AG04449 (cell line): Measurements from ENCODE around the gene BCR.

Experiments
- CTCF ChIA-PET: fragments of 350-600 bp; formaldehyde crosslinking; extraction: SDS; loops from one replicate; lab custom pipeline; 2021; ENCODE audit warnings: antibody characterized with exemption; lab: Yijun Ruan, JAX
- POLR2A ChIA-PET: fragments of 400-600, 350-600 bp; formaldehyde crosslinking; extraction: SDS; loops from one replicate; lab custom pipeline; 2020; ENCODE audit warnings: antibody characterized with exemption, inconsistent platforms; lab: Yijun Ruan, JAX
- DNase-seq: peaks from one replicate; pipeline ENCODE4 v3.0.0-alpha.2; 2010; ENCODE audit warnings: low read depth, low spot score
- H3K4me3 ChIP-seq: 2 replicates; pipeline ENCODE4 v1.5.1; 2011; ENCODE audit warnings: low read depth, mild to moderate bottlenecking, control low read depth, low read length
- TF ChIP-seq, protein P1 (sequence below): IDR thresholded peaks from one replicate; pipeline ENCODE4 v1.5.1; 2011; ENCODE audit warnings: mild to moderate bottlenecking, moderate library complexity, low read length, control low read depth, inconsistent platforms; ENCODE audit not compliant: insufficient read depth; ENCODE audit errors: missing control alignments

BCR gene

DNA sequence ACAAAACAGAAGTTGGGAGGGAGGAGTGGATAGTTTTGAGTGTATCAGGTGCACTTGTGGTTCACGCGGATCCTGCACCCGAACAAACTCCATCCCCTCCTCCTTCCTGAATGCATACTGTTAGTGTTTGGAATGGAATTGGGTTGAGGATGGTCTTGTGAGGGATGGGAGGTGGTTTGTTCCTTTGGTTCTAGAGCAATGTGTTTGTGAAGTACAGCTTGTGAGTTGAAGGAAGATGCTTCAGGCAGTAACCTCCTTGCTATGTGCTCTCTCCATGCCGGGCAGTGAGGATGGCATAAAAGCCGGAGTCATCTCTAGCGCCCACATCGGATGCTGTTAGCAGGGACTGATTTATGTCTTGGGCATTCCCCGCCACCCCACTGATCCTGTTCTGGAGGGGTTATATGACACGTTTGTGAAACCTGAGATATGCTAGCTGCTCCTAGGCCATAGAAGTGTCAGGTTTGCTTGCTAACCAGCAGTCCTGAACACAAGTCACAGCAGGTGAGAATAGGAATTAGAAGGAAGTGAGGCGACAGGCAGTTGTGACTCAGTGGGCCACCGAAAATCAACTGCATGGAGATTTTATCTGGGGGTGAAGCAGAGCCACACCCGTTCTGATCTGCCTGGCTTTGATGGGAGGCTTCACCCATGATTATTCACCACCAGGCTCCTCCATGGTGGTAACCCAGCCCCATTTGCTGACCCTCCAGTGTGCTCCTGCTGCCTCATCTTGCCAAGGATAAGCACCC, 2.2 kb downstream of the BCR start:
- ChIA-PET CTCF (interaction anchor here (0.9 to 27.6 kb wide), 6 partner anchors 8 to 203 kb away, joined by 3 to 953 read pairs (median 6); no protein-coding TSS in a partner anchor), POLR2A (no interaction called here)
- DNase-seq: no peak
- TF ChIP-seq, protein P1, sequence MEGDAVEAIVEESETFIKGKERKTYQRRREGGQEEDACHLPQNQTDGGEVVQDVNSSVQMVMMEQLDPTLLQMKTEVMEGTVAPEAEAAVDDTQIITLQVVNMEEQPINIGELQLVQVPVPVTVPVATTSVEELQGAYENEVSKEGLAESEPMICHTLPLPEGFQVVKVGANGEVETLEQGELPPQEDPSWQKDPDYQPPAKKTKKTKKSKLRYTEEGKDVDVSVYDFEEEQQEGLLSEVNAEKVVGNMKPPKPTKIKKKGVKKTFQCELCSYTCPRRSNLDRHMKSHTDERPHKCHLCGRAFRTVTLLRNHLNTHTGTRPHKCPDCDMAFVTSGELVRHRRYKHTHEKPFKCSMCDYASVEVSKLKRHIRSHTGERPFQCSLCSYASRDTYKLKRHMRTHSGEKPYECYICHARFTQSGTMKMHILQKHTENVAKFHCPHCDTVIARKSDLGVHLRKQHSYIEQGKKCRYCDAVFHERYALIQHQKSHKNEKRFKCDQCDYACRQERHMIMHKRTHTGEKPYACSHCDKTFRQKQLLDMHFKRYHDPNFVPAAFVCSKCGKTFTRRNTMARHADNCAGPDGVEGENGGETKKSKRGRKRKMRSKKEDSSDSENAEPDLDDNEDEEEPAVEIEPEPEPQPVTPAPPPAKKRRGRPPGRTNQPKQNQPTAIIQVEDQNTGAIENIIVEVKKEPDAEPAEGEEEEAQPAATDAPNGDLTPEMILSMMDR: no peak
- H3K4me3 ChIP-seq: peak overlapping the region; percentile 76

DNA sequence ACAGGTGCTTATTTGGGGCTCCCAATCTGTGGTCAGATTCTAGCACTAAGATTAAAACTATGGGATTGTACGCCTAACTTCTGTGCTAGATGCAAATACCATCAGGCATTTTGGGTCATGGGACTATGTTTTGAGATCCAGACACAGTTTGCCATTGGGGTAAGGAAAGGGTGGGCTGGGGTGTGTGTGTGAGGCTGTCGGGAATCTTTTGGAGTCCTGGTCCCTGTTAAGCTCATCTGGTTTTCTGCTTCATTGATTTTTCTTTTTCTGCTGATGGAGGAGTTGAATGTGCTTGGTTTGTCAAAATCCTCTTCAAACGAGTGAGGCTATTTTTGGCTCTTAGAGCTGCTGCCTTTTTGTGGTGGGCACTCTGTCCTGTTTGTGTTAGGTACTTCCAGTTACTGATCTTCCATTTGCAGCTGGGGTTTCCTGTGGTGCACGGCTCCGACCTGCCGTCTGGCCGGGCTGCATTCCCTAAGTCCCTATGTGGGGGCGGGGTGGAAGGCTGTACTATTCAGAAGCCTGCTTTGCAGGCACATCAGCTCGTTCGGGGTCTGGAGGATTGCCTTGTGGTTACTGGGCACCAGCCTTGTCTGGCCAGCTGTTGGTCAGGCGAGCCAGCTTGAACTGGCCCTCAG, 2.9 kb downstream of the BCR start:
- H3K4me3 ChIP-seq: peak overlapping the region; percentile 76
- DNase-seq: no peak
- ChIA-PET POLR2A (no interaction called here), CTCF (interaction anchor here (0.9 to 27.6 kb wide), 6 partner anchors 9 to 202 kb away, joined by 3 to 953 read pairs (median 8); no protein-coding TSS in a partner anchor)
- TF ChIP-seq, protein P1: no peak

DNA sequence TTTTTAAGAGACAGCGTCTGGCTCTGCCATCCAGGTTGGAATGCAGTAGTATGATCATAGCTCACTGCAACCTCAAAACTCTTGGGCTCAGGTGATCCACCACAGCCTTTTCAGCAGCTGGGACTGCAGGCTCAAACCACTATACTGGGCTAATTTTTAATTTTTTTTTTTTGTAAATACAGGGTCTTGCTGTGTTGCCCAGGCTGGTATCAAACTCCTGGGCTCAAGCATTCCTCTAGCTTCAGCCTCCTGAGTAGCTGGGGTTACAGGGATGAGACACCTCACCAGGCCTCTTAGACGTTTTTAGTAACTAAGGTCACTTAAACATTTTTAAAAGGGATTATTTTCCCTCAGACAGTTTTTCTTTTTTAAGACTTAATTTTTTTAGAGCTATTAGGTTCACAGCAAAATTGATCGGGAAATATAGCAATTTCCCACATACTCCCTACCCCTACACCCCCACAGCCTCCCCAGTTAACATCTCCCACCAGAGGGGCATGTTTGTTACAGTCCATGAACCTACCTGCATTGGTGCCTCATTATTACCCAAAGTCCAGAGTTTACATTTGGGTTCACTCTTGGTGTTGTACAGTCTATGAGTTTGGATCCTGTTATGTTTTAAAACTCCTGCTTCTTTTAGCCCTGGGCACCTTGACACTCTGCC, 3.9 kb downstream of the BCR start:
- ChIA-PET POLR2A (no interaction called here), CTCF (interaction anchor here (0.6 to 27.6 kb wide), 6 partner anchors 10 to 201 kb away, joined by 3 to 953 read pairs (median 8); no protein-coding TSS in a partner anchor)
- DNase-seq: no peak
- TF ChIP-seq, protein P1: no peak
- H3K4me3 ChIP-seq: no peak overlapping the region

DNA sequence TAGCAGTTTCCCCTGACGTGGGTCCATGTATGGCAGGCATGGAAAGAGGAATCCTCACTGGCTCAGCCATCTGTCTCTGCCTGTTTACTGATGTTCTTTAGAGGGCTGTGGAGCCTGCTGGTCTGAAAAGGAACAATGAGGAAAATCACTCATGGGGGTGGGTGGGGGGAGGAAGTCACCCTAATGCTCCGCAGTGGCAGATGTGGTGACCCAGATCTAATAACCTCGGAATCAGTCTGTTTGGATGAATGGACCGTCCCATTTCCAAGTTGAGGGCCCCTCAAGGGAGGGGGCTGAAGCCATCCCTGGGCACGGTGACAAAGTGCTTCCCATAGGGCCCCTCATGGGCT, 4.4 kb downstream of the BCR start:
- CTCF ChIA-PET: interaction anchor here (0.8 to 27.6 kb wide), 4 partner anchors 10 to 201 kb away, joined by 3 to 953 read pairs (median 12); no protein-coding TSS in a partner anchor
- H3K4me3 ChIP-seq: no peak overlapping the region
- TF ChIP-seq, protein P1: no peak
- DNase-seq: no peak
- POLR2A ChIA-PET: no interaction called here

DNA sequence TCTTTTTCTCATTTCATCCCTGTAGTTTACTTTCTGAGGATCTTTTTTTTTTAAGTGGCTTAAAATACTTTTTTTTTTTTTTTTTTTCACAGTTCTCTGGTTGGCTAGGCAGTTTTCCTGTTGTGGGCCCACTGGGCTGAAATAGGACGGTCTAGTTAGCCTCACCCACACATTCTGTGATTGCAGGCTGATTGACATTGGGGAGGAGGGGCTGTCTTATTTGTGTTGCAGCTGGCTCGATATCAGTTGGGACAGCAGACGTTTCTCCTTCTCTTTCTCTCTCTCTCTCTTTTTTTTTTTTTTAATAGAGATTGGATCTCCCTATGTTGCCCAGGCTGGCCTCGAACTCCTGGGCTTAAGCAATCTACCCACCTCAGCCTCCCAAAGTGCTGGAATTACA, 6.9 kb downstream of the BCR start:
- POLR2A ChIA-PET: no interaction called here
- DNase-seq: no peak
- CTCF ChIA-PET: interaction anchor here (0.6 to 27.6 kb wide), 6 partner anchors 9 to 404 kb away, joined by 3 to 953 read pairs (median 3); no protein-coding TSS in a partner anchor
- TF ChIP-seq, protein P1: no peak
- no peak overlapping the region for H3K4me3 ChIP-seq
